Loucy (cell line): Measurements from ENCODE around the gene FBXO44.

Source experiments
- H2AFZ ChIP-seq: fragments of 200-600 bp; sonication (generic); 2 replicates; pipeline ENCODE4 v1.6.0; 2016; ENCODE audit warnings: antibody characterized with exemption, mild to moderate bottlenecking, low read length, moderate library complexity
- H3F3A ChIP-seq: fragments of 200-600 bp; 2 replicates; pipeline ENCODE4 v1.6.0; 2016; ENCODE audit warnings: antibody characterized with exemption, low read depth, mild to moderate bottlenecking
- H3K27me3 ChIP-seq: fragments of 200-600 bp; sonication (generic); 2 replicates; pipeline ENCODE4 v1.6.1; 2014; ENCODE audit warnings: low read length, mild to moderate bottlenecking; ENCODE audit not compliant: insufficient read depth, poor library complexity, severe bottlenecking
- H3K36me3 ChIP-seq: fragments of 200-600 bp; sonication (generic); 2 replicates; pipeline ENCODE4 v1.6.1; 2016; ENCODE audit warnings: low read length; ENCODE audit not compliant: insufficient read depth
- H3K4me1 ChIP-seq: fragments of 200-600 bp; sonication (generic); 2 replicates; pipeline ENCODE4 v1.5.1; 2014; ENCODE audit warnings: low read length, mild to moderate bottlenecking; ENCODE audit not compliant: insufficient read depth, poor library complexity, severe bottlenecking
- H3K4me2 ChIP-seq: fragments of 200-600 bp; sonication (generic); 2 replicates; pipeline ENCODE4 v1.6.0; 2014; ENCODE audit warnings: antibody characterized with exemption, low read length, low read depth, mild to moderate bottlenecking; ENCODE audit not compliant: poor library complexity, severe bottlenecking
- H3K4me3 ChIP-seq: fragments of 200-600 bp; sonication (generic); 2 replicates; pipeline ENCODE4 v1.5.1; 2014; ENCODE audit warnings: low read length, mild to moderate bottlenecking, mixed read lengths; ENCODE audit not compliant: poor library complexity, severe bottlenecking
- H3K79me2 ChIP-seq: fragments of 200-600 bp; sonication (generic); 2 replicates; pipeline ENCODE4 v1.6.1; 2014; ENCODE audit warnings: low read length; ENCODE audit not compliant: insufficient read depth
- H3K9ac ChIP-seq: fragments of 200-600 bp; sonication (generic); 2 replicates; pipeline ENCODE4 v1.6.0; 2014; ENCODE audit warnings: mild to moderate bottlenecking, low read depth, low read length, moderate library complexity; ENCODE audit not compliant: poor library complexity, severe bottlenecking
- H3K9me2 ChIP-seq: fragments of 200-600 bp; sonication (generic); replicated peaks from 2 replicates; pipeline ENCODE4 v1.6.1; 2016; ENCODE audit warnings: low read depth, low read length, mixed read lengths
- H3K9me3 ChIP-seq: fragments of 200-600 bp; sonication (generic); 2 replicates; pipeline ENCODE4 v1.6.1; 2014; ENCODE audit warnings: mild to moderate bottlenecking, antibody characterized with exemption, low read length, low read depth; ENCODE audit not compliant: insufficient read depth
- H4K20me1 ChIP-seq: fragments of 200-600 bp; sonication (generic); 2 replicates; pipeline ENCODE4 v1.6.0; 2014; ENCODE audit warnings: antibody characterized with exemption, low read length, mild to moderate bottlenecking; ENCODE audit not compliant: insufficient read depth, poor library complexity, severe bottlenecking
- EZH2phosphoT487 ChIP-seq: fragments of 200-600 bp; IDR thresholded peaks from 2 replicates; pipeline ENCODE4 v1.6.1; 2018; ENCODE audit warnings: antibody characterized with exemption, mild to moderate bottlenecking, moderate library complexity, borderline replicate concordance
- TF ChIP-seq, protein P1 (sequence below): fragments of 200-600 bp; sonication (generic); conservative IDR thresholded peaks from 2 replicates; pipeline ENCODE4 v1.5.1; 2014; ENCODE audit warnings: mild to moderate bottlenecking, antibody characterized with exemption, low read length

FBXO44 gene

DNA sequence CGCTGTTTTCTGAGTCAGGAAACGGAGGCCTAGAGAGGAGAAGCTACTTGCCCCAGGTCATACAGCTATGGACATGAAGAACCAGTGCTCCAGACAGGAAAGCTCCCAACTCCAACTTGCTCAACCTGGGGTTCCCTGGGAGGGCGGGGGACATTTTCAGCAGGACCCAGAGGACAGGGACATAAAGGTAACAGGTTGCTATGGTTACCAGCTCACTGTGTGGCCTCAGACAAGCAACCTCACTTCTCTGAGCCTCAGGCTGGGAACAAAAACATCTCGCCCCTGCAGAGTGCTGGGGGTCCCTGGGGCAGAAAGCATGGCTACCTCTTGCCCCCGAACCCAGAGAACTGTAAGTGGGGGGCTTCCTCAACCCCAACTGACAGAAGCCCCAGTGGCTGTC lies 16.6 kb upstream of the FBXO44 start:
- Histone ChIP-seq H3K9me3 (no peaks in the 10 kb centered on the region), H2AFZ (no peak overlapping the region), H3F3A (no peaks in the 10 kb centered on the region), H3K4me3 (no peak overlapping the region), H3K4me2 (no peak overlapping the region), H3K9ac (no peak overlapping the region), H3K9me2 (no peaks in the 10 kb centered on the region), H4K20me1 (no peaks in the 10 kb centered on the region), H3K4me1 (no peaks in the 10 kb centered on the region), H3K27me3 (no peaks in the 10 kb centered on the region), H3K79me2 (no peaks in the 10 kb centered on the region), H3K36me3 (no peaks in the 10 kb centered on the region)
- TF ChIP-seq EZH2phosphoT487: no peak
- TF ChIP-seq, protein P1, sequence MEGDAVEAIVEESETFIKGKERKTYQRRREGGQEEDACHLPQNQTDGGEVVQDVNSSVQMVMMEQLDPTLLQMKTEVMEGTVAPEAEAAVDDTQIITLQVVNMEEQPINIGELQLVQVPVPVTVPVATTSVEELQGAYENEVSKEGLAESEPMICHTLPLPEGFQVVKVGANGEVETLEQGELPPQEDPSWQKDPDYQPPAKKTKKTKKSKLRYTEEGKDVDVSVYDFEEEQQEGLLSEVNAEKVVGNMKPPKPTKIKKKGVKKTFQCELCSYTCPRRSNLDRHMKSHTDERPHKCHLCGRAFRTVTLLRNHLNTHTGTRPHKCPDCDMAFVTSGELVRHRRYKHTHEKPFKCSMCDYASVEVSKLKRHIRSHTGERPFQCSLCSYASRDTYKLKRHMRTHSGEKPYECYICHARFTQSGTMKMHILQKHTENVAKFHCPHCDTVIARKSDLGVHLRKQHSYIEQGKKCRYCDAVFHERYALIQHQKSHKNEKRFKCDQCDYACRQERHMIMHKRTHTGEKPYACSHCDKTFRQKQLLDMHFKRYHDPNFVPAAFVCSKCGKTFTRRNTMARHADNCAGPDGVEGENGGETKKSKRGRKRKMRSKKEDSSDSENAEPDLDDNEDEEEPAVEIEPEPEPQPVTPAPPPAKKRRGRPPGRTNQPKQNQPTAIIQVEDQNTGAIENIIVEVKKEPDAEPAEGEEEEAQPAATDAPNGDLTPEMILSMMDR: no peak

DNA sequence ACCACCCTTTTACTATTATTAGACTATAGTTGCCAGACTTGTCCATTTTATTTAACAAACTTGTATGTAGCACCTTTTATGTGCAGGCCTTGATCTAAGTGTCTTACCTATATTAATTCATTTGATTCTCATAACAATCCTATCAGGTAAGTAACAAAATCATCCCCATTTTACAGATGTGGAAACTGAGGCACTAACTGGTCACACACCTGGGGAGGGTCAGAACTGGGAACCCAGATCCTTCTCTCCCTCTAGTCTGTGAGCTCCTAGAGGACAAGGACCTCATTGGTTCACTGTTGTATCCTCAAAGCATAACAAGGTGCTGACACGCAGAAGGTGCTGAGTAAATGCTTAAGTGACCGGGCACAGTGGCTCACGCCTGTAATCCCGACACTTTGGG lies 15.3 kb upstream of the FBXO44 start:
- no peak overlapping the region for H3K4me2 ChIP-seq
- no peaks in the 10 kb centered on the region for H3F3A ChIP-seq
- no peak overlapping the region for H3K9ac ChIP-seq
- no peaks in the 10 kb centered on the region for H3K36me3 ChIP-seq
- H3K4me1 ChIP-seq: no peaks in the 10 kb centered on the region
- H2AFZ ChIP-seq: no peak overlapping the region
- H3K9me2 ChIP-seq: no peaks in the 10 kb centered on the region
- TF ChIP-seq EZH2phosphoT487: no peak
- TF ChIP-seq, protein P1: no peak
- no peaks in the 10 kb centered on the region for H3K9me3 ChIP-seq
- no peaks in the 10 kb centered on the region for H3K27me3 ChIP-seq
- H4K20me1 ChIP-seq: no peaks in the 10 kb centered on the region
- H3K4me3 ChIP-seq: no peak overlapping the region
- H3K79me2 ChIP-seq: no peaks in the 10 kb centered on the region

- Histone ChIP-seq H4K20me1 (no peaks in the 10 kb centered on the region), H3K9ac (no peak overlapping the region), H3K36me3 (no peaks in the 10 kb centered on the region), H3K4me2 (no peak overlapping the region), H3K4me3 (no peak overlapping the region), H3K4me1 (no peaks in the 10 kb centered on the region), H3K79me2 (no peaks in the 10 kb centered on the region), H3K27me3 (no peaks in the 10 kb centered on the region), H3K9me3 (no peaks in the 10 kb centered on the region), H2AFZ (no peak overlapping the region), H3F3A (no peaks in the 10 kb centered on the region), H3K9me2 (no peaks in the 10 kb centered on the region)
- TF ChIP-seq, protein P1: no peak
- TF ChIP-seq EZH2phosphoT487: no peak
Observed at GRCh38 chr1:11640101-11640500, 14.6 kb upstream of the FBXO44 start.
